Measurements from ENCODE around the gene TMEM130.

TMEM130 gene

GRCh38 chr7:98872328-98872924, 2.6 kb upstream of the TMEM130 start:
- peak; percentile 35 for TF ChIP-seq CTCF (IDR thresholded peaks at IDR 0.05; ENCODE audit: low read depth, low read length)
- DNase-seq (ENCODE audit: low read depth, low spot score), result no peak
- no peak overlapping the region for H3K4me3 ChIP-seq (ENCODE audit: low read depth, low read length)
- in situ Hi-C loops (cut with HindIII; ENCODE audit: low sequenced_read_pairs), result no loop called here

DNA sequence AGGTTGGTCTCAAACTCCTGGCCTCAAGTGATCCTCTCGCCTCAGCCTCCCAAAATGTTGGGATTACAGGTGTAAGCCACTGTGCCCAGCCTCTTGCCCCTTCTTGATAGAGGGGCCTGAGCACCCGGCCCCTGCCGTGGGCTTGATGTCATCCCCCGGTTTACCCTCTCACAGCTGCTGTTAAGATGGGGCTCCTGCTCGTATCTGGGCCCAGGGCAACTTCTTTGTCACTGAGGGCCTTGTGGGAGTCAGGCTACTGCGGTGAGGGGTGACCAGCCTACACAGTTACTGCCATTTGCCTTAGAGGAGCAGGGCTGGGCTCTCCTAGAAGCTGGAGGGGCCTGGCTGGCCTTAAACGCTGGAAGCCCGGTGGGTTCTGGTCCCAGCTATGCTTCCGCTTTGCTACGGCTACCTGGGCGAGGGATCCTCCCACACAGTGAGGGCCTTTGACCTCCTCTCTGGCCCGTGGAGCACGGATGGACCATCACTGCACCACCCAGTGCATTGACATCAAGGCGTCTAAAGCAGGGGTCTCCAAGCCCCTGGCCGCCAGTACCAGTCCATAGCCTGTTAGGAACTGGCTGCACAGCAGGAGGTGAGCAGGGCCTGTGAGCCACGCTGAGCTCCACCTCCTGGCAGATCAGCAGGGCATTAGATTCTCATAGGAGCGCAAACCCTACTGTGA, 1.1 kb upstream of the TMEM130 start:
- no peak for DNase-seq (ENCODE audit: low read depth, low spot score)
- no peak overlapping the region for H3K4me3 ChIP-seq (ENCODE audit: low read depth, low read length)
- in situ Hi-C loops (cut with HindIII; ENCODE audit: low sequenced_read_pairs), result no loop called here
- no peak for TF ChIP-seq CTCF (IDR thresholded peaks at IDR 0.05; ENCODE audit: low read depth, low read length)

DNA sequence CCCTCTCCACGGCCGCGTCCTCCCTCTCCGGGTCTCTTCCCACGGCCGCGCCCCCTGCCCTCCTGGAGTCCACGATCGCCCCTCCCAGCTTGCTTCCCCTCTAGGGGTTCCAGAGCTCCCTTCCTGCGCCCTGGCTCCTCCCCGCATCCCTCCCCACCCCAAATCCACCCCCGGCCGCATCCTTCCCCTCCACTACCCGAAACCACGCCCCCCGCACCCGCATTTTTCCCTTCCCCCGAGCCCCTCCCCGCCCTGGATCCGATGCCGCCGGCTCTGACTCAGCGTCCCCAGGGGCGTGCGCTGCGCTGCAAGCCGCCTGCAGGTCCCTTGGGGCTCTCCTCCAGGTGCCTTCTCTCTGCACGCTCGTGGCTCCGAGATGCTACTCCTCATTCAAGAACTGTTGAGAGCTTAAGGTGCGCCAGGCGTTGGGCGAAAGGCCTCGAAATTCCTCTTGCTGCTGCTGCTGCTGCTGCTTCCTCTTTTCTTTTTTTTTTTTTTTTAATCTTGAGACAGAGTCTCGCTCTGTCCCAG, 372 bp upstream of the TMEM130 start:
- TF ChIP-seq CTCF (IDR thresholded peaks at IDR 0.05; ENCODE audit: low read depth, low read length), result peak; percentile 5
- H3K4me3 ChIP-seq (ENCODE audit: low read depth, low read length), result peak overlapping the region; percentile 36
- in situ Hi-C loops (cut with HindIII; ENCODE audit: low sequenced_read_pairs), result no loop called here
- DNase-seq (ENCODE audit: low read depth, low spot score), result no peak

DNA sequence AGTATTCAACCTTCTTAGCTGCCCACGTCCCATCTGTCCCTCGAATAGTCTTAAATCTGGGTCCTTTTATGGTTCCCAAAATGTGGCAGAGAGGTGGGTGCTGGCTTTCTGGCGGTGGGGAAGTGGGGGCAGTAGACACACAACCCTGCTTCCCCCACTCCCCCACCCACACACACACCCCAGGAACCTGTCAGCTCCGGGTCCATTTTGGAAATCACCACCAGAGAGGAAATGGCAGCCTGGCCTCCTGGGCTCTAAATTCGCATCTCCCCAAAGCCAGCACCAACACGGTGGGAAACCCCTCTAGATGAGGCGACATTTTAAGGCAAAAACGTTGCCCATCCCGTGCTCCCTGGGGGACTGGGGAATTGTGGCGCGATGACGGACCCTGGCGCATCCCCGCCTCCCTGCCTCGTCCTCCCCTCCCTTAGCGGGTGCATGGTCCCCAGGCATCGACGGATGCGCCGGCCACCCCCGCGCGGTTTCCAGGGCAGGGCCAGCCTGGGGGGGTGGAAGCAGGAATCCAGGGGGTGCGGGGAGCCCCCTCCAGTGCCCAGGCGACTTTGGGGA, 702 bp downstream of the TMEM130 start:
- no peak for DNase-seq (ENCODE audit: low read depth, low spot score)
- in situ Hi-C loops (cut with HindIII; ENCODE audit: low sequenced_read_pairs), result no loop called here
- no peak for TF ChIP-seq CTCF (IDR thresholded peaks at IDR 0.05; ENCODE audit: low read depth, low read length)
- H3K4me3 ChIP-seq (ENCODE audit: low read depth, low read length), result no peak overlapping the region

- DNase-seq (ENCODE audit: low read depth, low spot score), result no peak
- in situ Hi-C loops (cut with HindIII; ENCODE audit: low sequenced_read_pairs), result no loop called here
- H3K4me3 ChIP-seq (ENCODE audit: low read depth, low read length), result no peak overlapping the region
- TF ChIP-seq CTCF (IDR thresholded peaks at IDR 0.05; ENCODE audit: low read depth, low read length), result no peak
These were observed 1.4 kb downstream of the TMEM130 start for GRCh38 chr7:98868450-98868849.

DNA sequence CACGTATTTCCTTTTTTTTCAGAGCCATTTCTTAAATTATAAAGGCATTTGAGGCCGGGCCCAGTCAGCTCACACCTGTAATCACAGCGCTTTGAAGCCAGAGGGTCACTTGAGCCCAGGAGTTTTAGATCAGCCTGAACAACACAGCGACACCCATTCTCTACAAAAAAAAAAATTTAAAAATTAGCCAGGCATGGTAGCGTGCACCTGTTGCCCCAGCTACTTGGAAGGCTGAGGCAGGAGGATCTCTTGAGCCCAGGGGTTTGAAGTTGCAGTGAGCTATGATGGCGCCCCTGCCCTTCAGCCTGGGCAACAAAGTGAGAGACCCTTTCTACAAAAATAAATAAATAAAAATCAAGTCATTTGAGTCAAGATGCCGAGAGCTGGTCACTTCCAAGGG, 3.0 kb downstream of the TMEM130 start:
- DNase-seq (ENCODE audit: low read depth, low spot score), result no peak
- no peak overlapping the region for H3K4me3 ChIP-seq (ENCODE audit: low read depth, low read length)
- TF ChIP-seq CTCF (IDR thresholded peaks at IDR 0.05; ENCODE audit: low read depth, low read length), result no peak
- in situ Hi-C loops (cut with HindIII; ENCODE audit: low sequenced_read_pairs), result no loop called here
